Right ventricle myocardium superior (tissue), 1 donor: ENCODE results near the gene LRBA. TPM values are rescaled to one million over a fixed set of nuclear protein-coding genes. Genes with fewer than 3 reads are reported as not detected.
"Not testable (repeated sequence)": the region's sequence is repeated elsewhere in the genome, so short reads cannot be mapped to it uniquely, and the experiment has no call there.

Source experiments
- ATAC-seq: fragments of 200-7000 bp; cut with Tn5 transposase; one replicate; pipeline ENCODE4 v1.9.1; 2020; ENCODE audit warnings: mild to moderate bottlenecking; ENCODE audit not compliant: poor library complexity
- DNase-seq: peaks from one replicate; pipeline ENCODE4 v3.0.0-alpha.2; 2020
- intact Hi-C: fragments of 100-400 bp; cut with DNase I; formaldehyde crosslinking; loops from one replicate; pipeline ENCODE4 v1.11.2; 2022
- total RNA-seq: library from RNA; stranded (reverse); fragmentation: NEBNext Ultra II Directional; extraction: Animal tissue kit (Norgen Biotek cat#: 25700); gene quantifications from one replicate; pipeline ENCODE4 v1.2.1, GENCODE V29; 2021
- donor health status: DM: no; HTN: yes; CAD: no; lungs with severe emphysema.

LRBA gene
- total RNA-seq, 1 donor from 2014 or later = 17.9 TPM

DNA sequence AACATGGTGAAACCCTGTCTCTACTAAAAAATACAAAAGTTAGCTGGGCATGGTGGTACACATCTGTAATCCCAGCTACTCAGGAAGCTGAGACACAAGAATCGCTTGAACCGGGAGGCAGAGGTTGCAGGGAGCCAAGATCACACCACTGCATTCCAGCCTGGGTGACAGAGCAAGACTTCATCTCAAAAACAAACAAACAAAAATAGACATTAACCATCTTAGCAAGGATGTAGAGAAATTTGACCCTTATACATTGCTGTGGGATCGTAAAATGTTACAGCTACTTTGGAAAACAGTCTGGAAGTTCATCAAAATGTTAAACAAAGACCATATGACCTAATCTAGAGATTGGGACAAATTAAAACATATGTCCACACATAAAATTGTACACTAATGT lies 96.5 kb downstream of the LRBA start:
- DNase-seq, ATAC-seq, intact Hi-C loops: not testable (repeated sequence)

DNA sequence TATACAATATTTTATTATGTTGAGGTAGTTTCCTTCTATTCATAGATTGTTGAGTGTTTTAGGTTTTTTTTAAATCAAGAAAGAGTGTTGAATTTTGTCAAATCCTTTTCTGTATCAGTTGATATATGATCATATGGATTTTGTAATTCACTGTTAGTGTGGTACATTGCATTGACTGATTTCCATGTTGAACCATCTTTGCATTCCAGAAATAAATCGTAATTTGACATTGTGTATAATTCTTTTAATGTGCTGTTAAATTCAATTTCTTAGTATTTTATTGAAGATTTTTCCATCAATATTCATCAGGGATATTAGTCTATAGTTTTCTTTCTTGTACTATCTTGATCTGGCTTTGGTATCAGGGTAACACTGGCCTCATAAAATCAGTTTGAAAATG lies 103.8 kb downstream of the LRBA start:
- intact Hi-C loops = no loop called here
- ATAC-seq (no peak), DNase-seq (no peak)

DNA sequence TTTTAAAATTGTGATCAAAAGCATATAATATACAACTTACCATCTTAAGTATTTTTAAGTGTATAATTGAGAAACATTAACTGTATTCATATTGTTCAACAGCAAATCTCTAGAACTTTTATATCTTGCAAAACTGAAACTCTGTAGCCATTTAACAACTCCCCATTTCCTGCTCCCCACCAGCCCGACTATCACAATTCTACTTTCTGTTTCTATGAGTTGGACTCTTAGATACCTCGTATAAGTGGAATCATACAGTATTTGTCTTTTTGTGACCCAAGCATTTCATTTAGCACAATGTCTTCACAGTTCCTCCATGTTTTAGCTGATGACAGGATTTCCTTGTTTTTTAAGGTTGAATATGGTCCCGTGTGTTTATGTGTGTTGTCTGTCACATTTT lies 106.0 kb downstream of the LRBA start:
- ATAC-seq = no peak

DNA sequence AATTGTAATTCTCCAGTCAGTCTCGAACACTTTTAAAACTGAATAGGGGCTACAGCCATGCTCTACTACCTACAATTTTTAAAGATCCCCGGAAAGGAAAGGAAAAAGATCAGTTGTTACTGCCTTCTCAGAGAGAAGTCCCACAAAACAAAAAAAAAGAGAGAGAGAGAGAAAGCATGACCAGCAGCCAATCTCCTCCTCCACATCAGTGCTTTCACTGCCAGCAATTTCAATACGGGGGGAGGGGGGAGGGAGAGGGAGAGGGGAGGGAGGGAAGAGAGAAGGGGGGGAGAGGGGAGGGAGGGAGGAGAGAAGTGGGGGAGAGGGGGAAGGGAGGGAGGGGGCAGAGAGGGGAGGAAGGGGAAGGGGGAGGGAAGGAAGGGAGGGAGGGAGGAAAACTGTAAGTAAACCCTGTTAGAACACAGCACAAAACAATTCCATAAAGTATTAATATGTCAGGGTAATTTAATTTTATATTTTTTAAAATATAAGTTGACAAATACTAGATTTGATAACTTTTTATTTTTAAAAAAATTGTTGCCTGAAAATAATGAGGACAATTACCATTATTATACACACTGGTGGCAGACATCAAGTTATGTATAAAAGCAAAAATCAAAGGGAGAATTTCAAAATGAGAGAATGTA lies 108.0 kb downstream of the LRBA start:
- ATAC-seq = no peak
- no peak for DNase-seq
- intact Hi-C loops = no loop called here

More for the DNA sequence above, 106.0 kb downstream of the LRBA start:
- no peak for DNase-seq
- intact Hi-C loops = no loop called here

DNA sequence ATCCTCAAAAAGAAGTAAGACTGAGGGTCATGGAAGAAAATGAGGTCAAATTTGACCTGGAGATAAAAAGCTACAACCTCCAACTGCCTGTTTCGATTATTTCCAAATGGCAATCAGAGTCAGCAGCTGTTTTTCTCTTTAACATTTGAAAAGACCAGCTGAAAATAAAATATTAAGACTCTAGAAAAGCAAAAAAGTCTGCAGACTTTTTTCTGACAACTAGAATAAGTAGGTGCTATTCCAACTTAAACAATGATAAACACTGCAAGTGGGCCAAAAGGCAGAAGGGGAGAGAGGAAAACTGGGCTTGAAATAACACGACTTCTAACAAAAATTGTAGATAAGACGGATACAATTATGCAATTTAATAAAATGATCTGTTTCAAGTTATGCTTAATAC lies 110.4 kb downstream of the LRBA start:
- DNase-seq = no peak
- intact Hi-C loops = no loop called here
- no peak for ATAC-seq

DNA sequence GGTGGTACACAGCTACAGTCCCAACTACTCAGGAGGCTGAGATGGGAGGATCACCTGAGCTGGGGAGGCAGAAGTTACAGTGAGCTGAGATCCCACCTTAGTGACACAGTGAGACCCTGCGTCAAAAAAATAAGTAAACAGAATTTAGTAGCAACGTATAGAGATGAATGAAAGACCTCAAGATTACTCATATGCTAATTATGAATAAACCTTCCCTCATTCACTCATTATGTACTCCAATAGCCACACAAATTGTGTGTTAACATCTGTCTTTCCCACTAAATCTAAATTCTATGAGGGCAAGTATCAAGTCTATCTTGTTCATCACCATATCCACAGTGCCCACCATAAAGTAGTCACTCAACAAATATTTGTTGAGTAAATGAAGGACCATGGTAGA lies 111.5 kb downstream of the LRBA start:
- DNase-seq = no peak
- intact Hi-C loops = no loop called here

DNA sequence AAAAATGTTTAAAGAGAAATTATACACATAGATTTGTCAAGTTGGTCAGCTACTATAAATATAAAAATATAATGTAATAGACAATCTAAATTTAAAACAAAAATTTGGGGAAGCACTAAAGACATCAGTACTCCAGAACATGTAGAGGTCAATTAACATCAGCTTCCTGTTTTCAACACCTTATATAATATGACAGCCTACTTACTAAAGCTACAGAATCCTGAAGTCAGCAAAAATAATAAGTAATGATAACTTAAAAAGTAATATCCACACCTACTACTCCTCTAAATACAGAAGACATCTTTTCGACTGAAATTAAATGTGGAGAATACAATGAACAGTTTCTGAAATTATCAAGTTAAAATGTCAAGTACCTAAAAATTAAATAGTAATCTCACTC lies 118.6 kb downstream of the LRBA start:
- intact Hi-C loops = no loop called here
- ATAC-seq (no peak), DNase-seq (no peak)

More for the DNA sequence above, 111.5 kb downstream of the LRBA start:
- ATAC-seq = no peak

DNA sequence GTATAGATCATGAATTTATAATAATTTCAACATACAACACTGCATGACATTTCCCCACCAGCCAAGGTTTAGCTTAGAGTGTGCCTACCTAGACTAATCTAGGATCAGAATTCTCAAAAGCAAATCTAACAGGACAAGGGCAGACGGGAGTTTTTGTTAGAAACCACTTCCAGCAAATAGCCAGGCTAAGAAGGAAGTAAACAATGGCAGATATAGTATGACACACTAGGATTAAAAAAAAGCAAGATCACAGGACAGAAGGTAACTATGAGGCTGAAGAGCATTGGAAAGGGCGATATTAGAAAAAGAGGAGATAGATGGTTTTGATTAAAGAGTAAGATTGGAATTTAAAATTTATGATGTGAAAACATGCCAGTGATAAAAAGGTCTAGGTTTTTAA lies 124.8 kb downstream of the LRBA start:
- ATAC-seq = no peak
- DNase-seq = no peak
- intact Hi-C loops = no loop called here

DNA sequence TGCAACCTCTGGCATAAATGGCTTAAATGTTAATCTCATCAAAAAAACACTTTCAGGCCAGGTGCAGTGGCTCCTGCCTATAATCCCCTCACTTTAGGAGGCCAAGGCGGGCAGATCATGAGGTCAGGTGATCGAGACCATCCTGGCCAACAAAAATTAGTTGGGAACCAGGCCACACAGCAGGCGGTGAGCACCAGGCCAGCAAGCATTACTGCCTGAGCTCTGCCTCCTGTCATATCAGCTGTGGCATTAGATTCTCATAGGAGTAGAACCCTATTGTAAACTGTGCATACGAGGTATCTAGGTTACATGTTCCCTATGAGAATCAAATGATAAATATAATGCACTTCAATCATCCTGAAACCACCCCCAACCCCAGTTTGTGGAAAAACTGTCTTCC lies 125.8 kb downstream of the LRBA start:
- DNase-seq (no peak), ATAC-seq (no peak)
- intact Hi-C loops = no loop called here

DNA sequence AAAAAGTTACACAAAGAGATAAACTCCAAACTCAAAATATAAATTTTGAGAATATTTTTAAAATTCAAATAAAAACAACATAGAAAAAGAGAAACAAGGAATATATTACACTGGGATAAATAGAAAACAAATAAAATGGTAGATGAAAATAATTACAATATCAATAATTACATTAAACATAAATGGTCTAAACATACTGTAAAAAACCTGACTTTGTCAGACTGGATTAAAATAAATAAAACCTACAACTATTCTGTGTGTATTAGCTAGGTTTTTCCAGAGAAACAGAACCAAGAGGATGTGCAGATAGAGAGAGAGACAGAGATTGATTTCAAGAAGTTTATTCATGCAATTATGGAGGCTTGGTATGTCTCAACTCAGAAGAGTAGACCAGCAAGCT lies 126.5 kb downstream of the LRBA start:
- ATAC-seq (no peak), DNase-seq (no peak)
- intact Hi-C loops = no loop called here

DNA sequence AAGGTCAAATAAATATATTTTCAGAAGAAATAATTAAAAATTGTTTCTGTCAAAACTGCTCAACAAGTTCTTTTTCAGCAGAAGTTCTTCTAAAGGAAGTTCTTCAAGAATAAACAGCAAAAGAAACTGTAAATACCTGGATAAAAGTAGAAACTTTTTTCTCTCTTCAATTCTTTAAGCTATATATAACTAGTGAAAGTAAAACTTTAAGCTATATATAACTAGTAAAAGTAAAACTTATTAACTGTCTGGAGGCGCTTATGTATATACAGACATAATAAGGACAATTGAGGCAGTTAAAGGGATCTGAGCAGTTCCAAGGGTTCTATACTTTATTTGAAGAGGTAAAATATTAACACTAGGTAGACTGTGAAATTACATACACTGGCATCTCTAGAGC lies 126.9 kb downstream of the LRBA start:
- DNase-seq (no peak), ATAC-seq (no peak)
- intact Hi-C loops = no loop called here

DNA sequence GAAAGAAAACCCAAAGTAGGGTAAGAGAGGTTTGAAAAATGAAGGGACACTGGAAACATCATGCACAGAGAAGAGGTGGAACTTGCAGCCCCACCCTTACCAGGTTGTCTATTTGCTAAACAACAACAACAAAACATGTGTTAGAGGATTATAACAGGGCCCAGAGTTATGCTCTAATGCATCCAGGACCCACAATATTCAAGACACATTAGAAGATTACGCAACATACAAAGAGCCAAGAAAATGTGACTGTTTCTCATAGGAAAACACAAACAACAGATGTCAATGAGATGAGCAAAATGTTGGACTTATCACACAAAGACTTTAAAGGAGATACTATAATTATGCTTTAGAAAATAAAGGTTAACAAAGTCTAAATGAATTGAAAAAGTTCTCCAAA lies 128.5 kb downstream of the LRBA start:
- DNase-seq (no peak), ATAC-seq (no peak)
- intact Hi-C loops = no loop called here

DNA sequence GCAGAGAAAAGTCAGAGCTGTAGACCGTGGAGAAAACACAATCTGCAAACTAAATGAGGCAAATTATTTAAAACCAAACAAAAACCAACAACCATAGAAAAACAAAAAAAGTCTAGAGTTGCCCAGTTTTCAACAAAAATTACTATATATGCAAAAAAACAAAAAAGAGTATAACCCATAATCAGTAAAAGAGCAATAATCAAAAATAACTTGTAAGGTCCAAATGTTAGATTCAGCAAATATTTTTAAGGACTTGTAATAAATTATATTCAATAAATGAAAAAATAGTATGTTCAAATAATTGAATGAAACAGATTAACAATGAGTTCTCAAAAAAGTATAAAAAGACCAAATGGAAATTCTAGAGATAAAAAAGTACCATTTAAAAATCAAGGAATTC lies 130.5 kb downstream of the LRBA start:
- intact Hi-C loops = no loop called here
- ATAC-seq = no peak
- DNase-seq = no peak

DNA sequence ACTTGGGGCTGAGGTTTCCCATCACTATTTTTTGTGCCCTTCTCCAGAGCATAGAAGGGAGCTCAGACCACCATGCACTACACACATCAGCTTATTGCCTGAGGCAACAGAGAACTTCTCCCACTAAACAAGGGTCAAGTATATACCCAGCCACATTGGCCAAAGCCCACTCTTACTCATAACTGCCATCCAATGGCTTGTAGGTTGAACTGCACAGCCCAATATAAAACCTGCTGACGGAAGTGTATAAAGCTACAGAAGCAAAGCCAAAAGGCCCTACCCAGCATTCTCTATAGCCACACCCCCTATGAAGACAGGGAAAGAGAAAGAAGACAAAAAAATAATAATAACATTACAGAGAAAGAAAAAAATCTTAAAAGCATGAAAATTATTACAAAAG lies 139.7 kb downstream of the LRBA start:
- ATAC-seq (no peak), DNase-seq (no peak)
- intact Hi-C loops = no loop called here

DNA sequence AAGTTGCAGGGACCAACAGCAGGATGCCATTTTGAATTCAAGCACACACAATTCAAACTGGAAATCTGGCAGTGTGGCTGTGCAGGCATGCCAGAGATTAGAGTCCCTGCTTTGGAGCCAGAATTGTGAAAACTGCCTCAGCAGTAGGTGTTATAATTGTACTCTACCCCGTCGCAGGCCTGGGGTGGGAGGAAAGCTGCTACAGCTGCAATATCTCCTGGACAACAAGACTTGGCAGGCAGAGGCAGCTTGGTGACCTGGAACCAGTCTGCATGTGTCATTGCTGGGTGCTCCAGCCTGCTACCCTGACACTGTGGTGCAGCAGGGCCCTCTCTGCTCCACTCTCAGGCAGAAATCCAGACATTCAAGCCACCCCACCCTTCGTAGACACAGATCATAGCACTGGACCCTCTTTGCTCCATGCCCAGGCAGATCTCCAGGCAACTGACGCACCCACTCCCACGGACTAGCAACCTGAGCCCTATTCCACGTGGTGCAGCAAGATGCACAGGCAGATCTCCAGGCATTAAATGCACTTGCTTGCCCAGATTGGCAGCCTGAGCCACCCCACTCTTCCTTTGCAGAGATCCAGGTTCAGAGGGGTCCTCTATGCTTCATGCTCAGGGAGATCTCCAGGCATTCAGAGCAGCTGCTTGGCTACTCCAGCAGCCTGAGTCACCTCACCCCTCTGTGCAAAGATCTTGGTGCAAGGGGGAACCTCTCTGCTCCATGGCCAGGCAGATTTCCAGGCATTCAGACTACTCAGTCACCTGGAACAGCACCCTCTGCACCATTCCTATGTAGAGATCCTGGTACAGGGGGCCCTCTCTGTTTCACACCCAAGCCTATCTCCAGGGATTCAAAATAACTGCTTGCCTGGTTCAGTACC lies 140.5 kb downstream of the LRBA start:
- peak; percentile 68 for DNase-seq
- intact Hi-C loops = no loop called here
- ATAC-seq = peak; percentile 97

DNA sequence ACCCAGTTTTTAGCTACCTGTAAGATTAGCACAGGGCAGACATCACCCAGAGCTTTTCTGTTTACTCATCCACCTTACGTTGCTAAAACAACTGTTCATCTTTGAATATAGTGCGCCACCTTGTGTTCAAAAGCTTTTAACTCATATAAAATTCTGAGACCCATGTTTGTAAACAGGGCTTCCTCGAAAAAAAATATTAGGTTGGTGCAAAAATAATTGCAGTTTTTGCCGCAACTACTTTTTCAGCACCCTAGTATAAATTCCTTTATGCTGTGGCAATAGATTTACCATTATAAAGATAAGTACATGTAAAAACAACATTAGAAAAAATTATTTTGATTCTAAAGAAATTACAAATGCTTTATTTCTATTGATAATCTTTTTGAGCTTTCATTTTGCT lies 147.9 kb downstream of the LRBA start:
- intact Hi-C loops = loop anchor here (5.0 kb wide), 1 partner anchor 570 kb away; no protein-coding TSS in a partner anchor
- DNase-seq (no peak), ATAC-seq (peak; percentile 88)

DNA sequence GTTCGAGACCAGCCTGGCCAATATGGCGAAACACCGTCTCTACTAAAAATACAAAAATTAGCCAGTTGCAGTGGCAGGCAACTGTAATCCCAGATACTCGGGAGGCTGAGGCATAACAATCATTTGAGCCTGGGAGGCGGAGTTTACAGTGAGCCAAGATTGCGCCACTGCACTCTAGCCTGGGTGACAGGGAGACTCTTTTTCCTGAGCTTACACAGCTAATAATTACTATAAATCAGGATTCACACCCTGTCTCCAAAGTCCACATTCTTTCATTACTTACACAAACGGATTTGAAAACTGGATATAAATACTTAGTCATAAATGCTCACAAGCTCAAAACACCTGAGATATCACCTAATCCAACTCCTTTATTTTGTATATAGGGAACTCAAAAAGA lies 151.6 kb downstream of the LRBA start:
- DNase-seq = no peak
- intact Hi-C loops = no loop called here
- ATAC-seq = no peak

DNA sequence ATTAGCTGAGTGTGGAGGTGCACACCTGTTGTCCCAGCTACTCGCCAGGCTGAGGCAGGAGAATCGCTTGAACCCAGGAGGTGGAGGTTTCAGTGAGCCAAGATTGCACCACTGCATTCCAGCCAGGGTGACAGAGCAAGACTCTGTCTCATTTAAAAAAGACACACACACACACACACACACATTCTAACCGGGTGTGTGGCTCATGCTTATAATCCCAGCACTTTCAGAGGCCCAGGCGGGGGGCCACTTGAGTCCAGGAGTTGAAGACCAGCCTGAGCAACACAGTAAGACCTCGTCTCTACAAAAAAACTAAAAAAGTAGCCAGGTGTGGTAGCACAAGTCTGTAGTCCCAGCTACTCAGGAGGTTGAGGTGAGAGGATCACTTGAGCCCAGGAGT lies 152.3 kb downstream of the LRBA start:
- intact Hi-C loops = no loop called here

DNA sequence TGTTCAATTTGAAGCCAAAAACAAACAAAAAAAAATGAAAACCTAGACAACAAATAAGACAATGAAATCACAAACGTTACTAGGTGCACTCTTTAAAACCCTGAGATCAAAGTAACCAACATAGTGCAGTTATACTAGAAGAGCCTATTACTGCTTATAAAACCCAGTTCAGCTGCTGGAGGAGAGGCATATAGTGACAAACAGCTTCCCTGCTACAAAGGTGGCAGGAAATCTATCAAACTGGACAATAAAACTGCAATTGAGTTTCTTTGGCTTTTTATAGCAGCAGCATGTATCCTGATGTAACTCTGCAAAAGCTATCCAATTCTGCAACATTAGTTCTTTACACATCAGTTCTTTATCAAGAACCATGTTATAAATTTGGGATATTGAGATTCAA lies 155.6 kb downstream of the LRBA start:
- ATAC-seq (no peak), DNase-seq (no peak)
- intact Hi-C loops = no loop called here

More for the DNA sequence above, 152.3 kb downstream of the LRBA start:
- no peak for DNase-seq
- ATAC-seq = no peak

DNA sequence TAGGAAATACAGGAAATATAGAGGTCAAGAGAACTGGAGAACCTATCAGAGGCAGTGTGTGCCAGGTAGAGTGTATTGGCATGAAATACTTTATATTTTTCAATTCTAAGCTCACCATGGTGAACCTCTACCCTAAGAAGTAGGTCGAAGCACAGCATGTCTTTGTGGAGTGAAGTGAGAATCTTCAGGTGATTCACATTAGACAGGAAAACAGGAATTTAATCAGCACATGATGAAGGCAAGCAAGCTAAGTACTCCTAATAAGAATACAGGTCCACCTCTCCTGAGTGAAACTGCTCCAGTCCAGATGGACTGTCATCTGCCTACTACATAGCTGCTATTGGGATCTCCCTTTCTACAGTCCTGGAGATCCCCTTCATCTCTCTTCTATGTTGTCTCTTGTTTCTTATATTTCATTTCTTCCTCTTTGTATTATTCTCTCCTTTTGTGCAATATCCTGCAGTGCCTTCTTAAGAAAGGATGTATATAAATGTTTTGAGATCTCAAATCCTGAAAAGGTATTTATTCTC lies 159.0 kb downstream of the LRBA start:
- no peak for DNase-seq
- intact Hi-C loops = no loop called here
- ATAC-seq = no peak
